OCI-LY7 (cell line): ENCODE data around the gene TNFAIP8L1.

Experiments used
- EZH2phosphoT487 ChIP-seq: fragments of 200-600 bp; sonication (generic); IDR thresholded peaks from 2 replicates; pipeline ENCODE4 v1.6.1; 2018; ENCODE audit warnings: low read depth, borderline replicate concordance, mild to moderate bottlenecking, mixed run types, antibody characterized with exemption, low read length, moderate library complexity, mixed read lengths
- TF ChIP-seq, protein P1 (sequence below): fragments of 200-600 bp; sonication (generic); conservative IDR thresholded peaks from 2 replicates; pipeline ENCODE4 v1.5.1; 2014; ENCODE audit warnings: mild to moderate bottlenecking, antibody characterized with exemption, low read length, moderate library complexity, mixed read lengths

DNA sequence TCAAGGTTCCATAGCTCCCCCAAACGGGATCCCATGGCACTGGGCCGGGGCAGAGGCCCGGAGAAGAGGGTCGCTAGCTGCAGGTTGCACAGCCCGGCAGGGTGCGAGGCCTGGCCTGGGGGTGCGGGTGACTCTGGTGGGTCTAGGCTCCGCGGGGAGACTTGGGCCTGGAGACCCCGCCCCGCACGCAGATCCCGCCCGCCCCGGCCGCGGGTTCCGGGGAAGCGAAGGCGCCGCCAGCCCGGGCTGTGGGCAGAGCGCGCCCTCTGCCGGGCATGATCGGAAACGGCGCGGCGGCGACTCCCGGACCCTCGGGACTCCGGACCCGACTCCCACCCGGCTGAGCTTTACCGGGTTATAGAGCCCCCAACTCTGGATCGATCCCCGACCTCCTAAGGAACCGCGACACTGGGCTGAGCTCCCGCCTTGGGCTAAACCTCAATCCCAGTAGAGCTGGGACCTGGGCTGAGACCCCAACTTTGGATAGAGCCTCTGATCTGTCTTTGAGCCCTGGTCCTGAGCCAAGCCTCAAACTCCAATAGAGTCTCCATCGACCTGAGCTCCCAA lies 3.1 kb upstream of the TNFAIP8L1 start:
- TF ChIP-seq, protein P1, sequence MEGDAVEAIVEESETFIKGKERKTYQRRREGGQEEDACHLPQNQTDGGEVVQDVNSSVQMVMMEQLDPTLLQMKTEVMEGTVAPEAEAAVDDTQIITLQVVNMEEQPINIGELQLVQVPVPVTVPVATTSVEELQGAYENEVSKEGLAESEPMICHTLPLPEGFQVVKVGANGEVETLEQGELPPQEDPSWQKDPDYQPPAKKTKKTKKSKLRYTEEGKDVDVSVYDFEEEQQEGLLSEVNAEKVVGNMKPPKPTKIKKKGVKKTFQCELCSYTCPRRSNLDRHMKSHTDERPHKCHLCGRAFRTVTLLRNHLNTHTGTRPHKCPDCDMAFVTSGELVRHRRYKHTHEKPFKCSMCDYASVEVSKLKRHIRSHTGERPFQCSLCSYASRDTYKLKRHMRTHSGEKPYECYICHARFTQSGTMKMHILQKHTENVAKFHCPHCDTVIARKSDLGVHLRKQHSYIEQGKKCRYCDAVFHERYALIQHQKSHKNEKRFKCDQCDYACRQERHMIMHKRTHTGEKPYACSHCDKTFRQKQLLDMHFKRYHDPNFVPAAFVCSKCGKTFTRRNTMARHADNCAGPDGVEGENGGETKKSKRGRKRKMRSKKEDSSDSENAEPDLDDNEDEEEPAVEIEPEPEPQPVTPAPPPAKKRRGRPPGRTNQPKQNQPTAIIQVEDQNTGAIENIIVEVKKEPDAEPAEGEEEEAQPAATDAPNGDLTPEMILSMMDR = peak; percentile 95
- no peak for TF ChIP-seq EZH2phosphoT487
